Endothelial cell of umbilical vein (primary cell): ENCODE results near the gene CGNL1. TPM values are rescaled to one million over a fixed set of nuclear protein-coding genes. Genes with fewer than 3 reads are reported as not detected.

Source experiments
- BruUV-seq: library from RNA; stranded (reverse); fragments of 400-500 nt; replicated peaks from 2 replicates; lab custom pipeline; 2021; lab: Mats Ljungman, UMichigan
- CTCF ChIA-PET: fragments of 300-600, 350-600 bp; sonication (Branson Sonifier 250); formaldehyde crosslinking; loops from one replicate; lab custom pipeline; 2021; ENCODE audit warnings: antibody characterized with exemption, inconsistent platforms; lab: Charles Lee
- POLR2A ChIA-PET: fragments of 300-600, 350-600 bp; sonication (Branson Sonifier 250); formaldehyde crosslinking; loops from one replicate; lab custom pipeline; 2021; ENCODE audit warnings: antibody characterized with exemption, inconsistent platforms; lab: Charles Lee
- DNase-seq: peaks from one replicate; pipeline ENCODE4 v3.0.0-alpha.2; 2011; ENCODE audit warnings: low read depth, low spot score
- FAIRE-seq: peaks from 2 replicates; lab custom pipeline; 2011; peaks lifted over from hg19 to GRCh38; lab: Jason Lieb, UNC
- H2AFZ ChIP-seq: 2 replicates; pipeline ENCODE4 v1.6.0; 2012; ENCODE audit warnings: low read depth, low read length, control low read depth, inconsistent platforms
- H3K27ac ChIP-seq: 2 replicates; pipeline ENCODE4 v1.5.1; 2011; ENCODE audit warnings: low read depth, mild to moderate bottlenecking, control low read depth, low read length, moderate library complexity; ENCODE audit not compliant: insufficient read depth
- H3K27me3 ChIP-seq, 2 experiments: 2 replicates each; pipeline versions ENCODE4 v1.6.0 to v1.6.1; 2011; ENCODE audit warnings: low read length in 2 of 2, mixed read lengths in 1 of 2; ENCODE audit not compliant: control insufficient read depth in 2 of 2, insufficient read depth in 2 of 2
- H3K36me3 ChIP-seq, 2 experiments: 2 replicates in 1 of 2; 3 replicates in 1 of 2; pipeline ENCODE4 v1.5.1; 2011; ENCODE audit warnings: low read length in 2 of 2, mild to moderate bottlenecking in 1 of 2, moderate library complexity in 1 of 2; ENCODE audit not compliant: control insufficient read depth in 2 of 2, insufficient read depth in 2 of 2; ENCODE audit errors: extremely low read depth in 1 of 2
- H3K4me1 ChIP-seq: 3 replicates; pipeline ENCODE4 v1.5.1; 2011; ENCODE audit warnings: mild to moderate bottlenecking, low read length; ENCODE audit not compliant: control insufficient read depth, insufficient read depth; ENCODE audit errors: extremely low read depth
- H3K4me2 ChIP-seq: 2 replicates; pipeline ENCODE4 v1.6.1; 2011; ENCODE audit warnings: low read length, control low read depth, mixed read lengths; ENCODE audit not compliant: insufficient read depth
- H3K4me3 ChIP-seq, 3 experiments: fragments of 200-600 bp in 1 of 3; sonication (generic), shearing (Covaris generic) in 1 of 3; replicated peaks in 1 of 3; 2 replicates each; pipeline ENCODE4 v1.5.1; 2011 to 2016; ENCODE audit warnings: control low read depth in 3 of 3, low read length in 3 of 3, mild to moderate bottlenecking in 2 of 3, inconsistent platforms in 1 of 3, low read depth in 1 of 3, moderate library complexity in 1 of 3; ENCODE audit not compliant: insufficient read depth in 1 of 3
- H3K79me2 ChIP-seq: 2 replicates; pipeline ENCODE4 v1.6.0; 2012; ENCODE audit warnings: low read length, inconsistent platforms; ENCODE audit not compliant: control insufficient read depth, insufficient read depth
- H3K9ac ChIP-seq: replicated peaks from 2 replicates; pipeline ENCODE3; 2011; ENCODE audit warnings: low read length, control low read depth; ENCODE audit not compliant: insufficient read depth; ENCODE audit errors: extremely low read depth
- H3K9me1 ChIP-seq: replicated peaks from 3 replicates; pipeline ENCODE4 v1.6.0; 2011; ENCODE audit warnings: mild to moderate bottlenecking, low read length; ENCODE audit not compliant: control insufficient read depth, insufficient read depth; ENCODE audit errors: extremely low read depth
- H3K9me3 ChIP-seq: replicated peaks from 2 replicates; pipeline ENCODE4 v1.5.1; 2012; ENCODE audit warnings: low read length, inconsistent platforms; ENCODE audit not compliant: control insufficient read depth, insufficient read depth
- H4K20me1 ChIP-seq: replicated peaks from 2 replicates; pipeline ENCODE3; 2011; ENCODE audit warnings: mild to moderate bottlenecking, low read length; ENCODE audit not compliant: control insufficient read depth, insufficient read depth; ENCODE audit errors: extremely low read depth
- EZH2 ChIP-seq: IDR thresholded peaks from 2 replicates; pipeline ENCODE4 v1.6.1; 2012; ENCODE audit warnings: borderline replicate concordance, low read depth, mild to moderate bottlenecking, moderate library complexity, low read length, inconsistent platforms; ENCODE audit not compliant: severe bottlenecking
- FOS ChIP-seq: IDR thresholded peaks from 2 replicates; pipeline ENCODE4 v1.6.1; 2011; ENCODE audit warnings: mild to moderate bottlenecking, low read length, moderate library complexity, borderline replicate concordance; ENCODE audit not compliant: insufficient read depth
- GATA2 ChIP-seq: IDR thresholded peaks from 2 replicates; pipeline ENCODE4 v1.7.0; 2011; ENCODE audit warnings: low read depth, mild to moderate bottlenecking, moderate library complexity, mixed read lengths, low read length; ENCODE audit not compliant: insufficient read length, insufficient read depth
- JUN ChIP-seq: IDR thresholded peaks from 2 replicates; pipeline ENCODE4 v1.6.1; 2011; ENCODE audit warnings: borderline replicate concordance, low read depth; ENCODE audit not compliant: insufficient read length, insufficient read depth
- MAX ChIP-seq: IDR thresholded peaks from 2 replicates; pipeline ENCODE4 v1.6.1; 2011; ENCODE audit not compliant: insufficient read depth, insufficient read length
- MYC ChIP-seq: IDR thresholded peaks from one replicate; pipeline ENCODE4 v1.6.1; 2011; ENCODE audit warnings: mild to moderate bottlenecking, low read depth, low read length
- POLR2A ChIP-seq: IDR thresholded peaks from 2 replicates; pipeline ENCODE4 v1.6.1; 2012; ENCODE audit warnings: low read depth, mild to moderate bottlenecking, control low read depth, low read length
- POLR2AphosphoS5 ChIP-seq: IDR thresholded peaks from 2 replicates; pipeline ENCODE4 v1.6.1; 2012; ENCODE audit warnings: low read depth, mild to moderate bottlenecking, control low read depth, low read length, moderate library complexity; ENCODE audit not compliant: insufficient read depth
- dilution Hi-C: fragments of 300-500 bp; cut with MboI; formaldehyde crosslinking; loops from one replicate; pipeline ENCODE4 v1.15.0; 2019; ENCODE audit warnings: low sequenced_read_pairs; ENCODE audit not compliant: extremely low pct_ligation_motif_present
- intact Hi-C: fragments of 100-400 bp; cut with micrococcal nuclease; formaldehyde crosslinking; loops from one replicate; pipeline ENCODE4 v1.10.0; 2022
- polyA plus RNA-seq, 4 experiments: library from polyadenylated mRNA; depleted of rRNA in 3 of 4; stranded (reverse) in 3 of 4; unstranded in 1 of 4; fragments of >200 nt; gene quantifications; 2 replicates each; pipeline versions ENCODE4 v1.2.1 to v1.2.3, GENCODE V29; 2011 to 2012; ENCODE audit warnings: missing spikeins in 1 of 4
- total RNA-seq: library from RNA; stranded (reverse); gene quantifications from 2 replicates; pipeline ENCODE4 v1.2.3, GENCODE V29; 2021
- TF ChIP-seq, protein P1 (sequence below), 2 donors: IDR thresholded peaks; 1 replicate in 1 of 2; 2 replicates in 1 of 2; pipeline ENCODE4 v1.5.1; 2011; ENCODE audit warnings: low read length in 2 of 2, mild to moderate bottlenecking in 2 of 2, moderate library complexity in 2 of 2, control low read depth in 1 of 2, inconsistent platforms in 1 of 2, low read depth in 1 of 2; ENCODE audit not compliant: insufficient read depth in 1 of 2; ENCODE audit errors: extremely low read depth in 1 of 2

Gene CGNL1
- total and polyA plus RNA-seq, 2 donors (not counting 3 experiments of a cell fraction or from before 2014, with no cell fraction given) = 6.9 to 27.1 TPM

GRCh38 chr15:57503051-57503702 is 126.9 kb downstream of the CGNL1 start:
- POLR2A ChIA-PET = no interaction called here
- intact Hi-C loops = no loop called here
- H3K9ac ChIP-seq = no peak overlapping the region
- CTCF ChIA-PET = interaction anchor here (1.0 to 4.3 kb wide), 8 partner anchors 9 to 162 kb away, joined by 3 to 30 read pairs (median 4); no protein-coding TSS in a partner anchor
- no peaks in the 10 kb centered on the region for H3K79me2 ChIP-seq
- peaks cover 30% of the 10 kb centered on the region for H3K4me1 ChIP-seq
- H4K20me1 ChIP-seq = no peaks in the 10 kb centered on the region
- H3K36me3 ChIP-seq = no peaks in the 10 kb centered on the region
- no peak for TF ChIP-seq MAX
- TF ChIP-seq, protein P1, sequence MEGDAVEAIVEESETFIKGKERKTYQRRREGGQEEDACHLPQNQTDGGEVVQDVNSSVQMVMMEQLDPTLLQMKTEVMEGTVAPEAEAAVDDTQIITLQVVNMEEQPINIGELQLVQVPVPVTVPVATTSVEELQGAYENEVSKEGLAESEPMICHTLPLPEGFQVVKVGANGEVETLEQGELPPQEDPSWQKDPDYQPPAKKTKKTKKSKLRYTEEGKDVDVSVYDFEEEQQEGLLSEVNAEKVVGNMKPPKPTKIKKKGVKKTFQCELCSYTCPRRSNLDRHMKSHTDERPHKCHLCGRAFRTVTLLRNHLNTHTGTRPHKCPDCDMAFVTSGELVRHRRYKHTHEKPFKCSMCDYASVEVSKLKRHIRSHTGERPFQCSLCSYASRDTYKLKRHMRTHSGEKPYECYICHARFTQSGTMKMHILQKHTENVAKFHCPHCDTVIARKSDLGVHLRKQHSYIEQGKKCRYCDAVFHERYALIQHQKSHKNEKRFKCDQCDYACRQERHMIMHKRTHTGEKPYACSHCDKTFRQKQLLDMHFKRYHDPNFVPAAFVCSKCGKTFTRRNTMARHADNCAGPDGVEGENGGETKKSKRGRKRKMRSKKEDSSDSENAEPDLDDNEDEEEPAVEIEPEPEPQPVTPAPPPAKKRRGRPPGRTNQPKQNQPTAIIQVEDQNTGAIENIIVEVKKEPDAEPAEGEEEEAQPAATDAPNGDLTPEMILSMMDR (IDR thresholded peaks at IDR 0.05; ENCODE audit: extremely low read depth in 1 of 2, insufficient read depth in 1 of 2, low read depth in 1 of 2, low read length in 2 of 2) = peak; percentile 12 to 14
- no peak overlapping the region for H2AFZ ChIP-seq
- dilution Hi-C loops = no loop called here
- H3K4me3 ChIP-seq = no peak overlapping the region
- DNase-seq (no peak), FAIRE-seq (no peak)
- no peaks in the 10 kb centered on the region for H3K27me3 ChIP-seq
- no peak overlapping the region for H3K4me2 ChIP-seq
- no peaks in the 10 kb centered on the region for H3K9me1 ChIP-seq
- H3K9me3 ChIP-seq = no peaks in the 10 kb centered on the region
- H3K27ac ChIP-seq = no peak overlapping the region
- no TSS peak for BruUV-seq

GRCh38 chr15:57503911-57504598 is 127.8 kb downstream of the CGNL1 start:
- CTCF ChIA-PET = interaction anchor here (0.8 to 4.3 kb wide), 12 partner anchors 9 to 357 kb away, joined by 3 to 30 read pairs (median 6); no protein-coding TSS in a partner anchor
- H4K20me1 ChIP-seq = no peaks in the 10 kb centered on the region
- H3K9ac ChIP-seq = no peak overlapping the region
- no peaks in the 10 kb centered on the region for H3K79me2 ChIP-seq
- H3K4me1 ChIP-seq = peaks cover 30% of the 10 kb centered on the region
- dilution Hi-C loops (no loop called here), intact Hi-C loops (no loop called here)
- H3K4me3 ChIP-seq = no peak overlapping the region
- no peak overlapping the region for H3K4me2 ChIP-seq
- POLR2A ChIA-PET = no interaction called here
- TF ChIP-seq JUN (no peak), POLR2AphosphoS5 (no peak), EZH2 (no peak), MAX (no peak), POLR2A (no peak), GATA2 (no peak), MYC (no peak), FOS (no peak)
- TF ChIP-seq, protein P1 (IDR thresholded peaks at IDR 0.05; ENCODE audit: extremely low read depth in 1 of 2, insufficient read depth in 1 of 2, low read depth in 1 of 2, low read length in 2 of 2) = no peak
- FAIRE-seq (peak; percentile 76), DNase-seq (peak; percentile 85)
- H3K9me3 ChIP-seq = no peaks in the 10 kb centered on the region
- H3K36me3 ChIP-seq = no peaks in the 10 kb centered on the region
- BruUV-seq = no TSS peak
- no peak overlapping the region for H2AFZ ChIP-seq
- no peak overlapping the region for H3K27ac ChIP-seq
- H3K27me3 ChIP-seq = no peaks in the 10 kb centered on the region
- H3K9me1 ChIP-seq = no peaks in the 10 kb centered on the region
